ENCODE results near the gene PMS1. TPM values are rescaled to one million over a fixed set of nuclear protein-coding genes. Genes with fewer than 3 reads are reported as not detected.

Gene PMS1
- polyA plus RNA-seq, 1 of the 3 experiments (the other 2 are of a cell fraction): 7.7 TPM

- DNase-seq: no peak
- Histone ChIP-seq H3K4me1 (ENCODE audit: control insufficient read depth in 1 of 2, insufficient read depth in 2 of 2, low read depth in 1 of 2, low read length in 1 of 2) (peaks cover 0 to 11% of the 10 kb centered on the region in 2 experiments; a peak in 2 of 4 replicates), H3K79me2 (ENCODE audit: insufficient read depth) (no peaks in the 10 kb centered on the region), H3K27ac (ENCODE audit: low read depth in 2 of 2, low read length in 1 of 2) (peak overlapping the region; percentile 33 to 43; a peak in 3 of 4 replicates), H3F3A (replicated peaks; ENCODE audit: insufficient read depth) (no peaks in the 10 kb centered on the region), H3K4me2 (no peak overlapping the region), H3K36me3 (replicated peaks in 1 of 2; ENCODE audit: control insufficient read depth in 1 of 2, insufficient read depth in 2 of 2, low read length in 1 of 2) (peaks cover 2 to 9% of the 10 kb centered on the region in 2 experiments), H3K9ac (no peak overlapping the region), H4K20me1 (ENCODE audit: insufficient read depth) (no peaks in the 10 kb centered on the region), H3K9me2 (no peaks in the 10 kb centered on the region), H3K4me3 (ENCODE audit: low read depth in 2 of 2, low read length in 1 of 2) (no peak overlapping the region), H3K9me3 (no peaks in the 10 kb centered on the region), H2AFZ (ENCODE audit: low read depth) (no peak overlapping the region; the same call in 1 of the 2 replicates), H3K27me3 (ENCODE audit: insufficient read depth) (no peaks in the 10 kb centered on the region)
- CTCF ChIA-PET: interaction anchor here (1.0 kb wide), 1 partner anchor 344 kb away, joined by 3 read pairs; no protein-coding TSS in a partner anchor
- POLR2A ChIA-PET: interaction anchor here (0.5 kb wide), 1 partner anchor 21 kb away, joined by 3 read pairs; no protein-coding TSS in a partner anchor
- no peak for TF ChIP-seq CHD2 (IDR thresholded peaks at IDR 0.05; ENCODE audit: low read length, partially characterized antibody)
- 68% methylated on average over 4 of the region's 4 CpGs for WGBS (ENCODE audit: low lambda C conversion rate)
Observed at GRCh38 chr2:189835855-189836558, 51.8 kb downstream of the PMS1 start.

- DNase-seq: no peak
- Histone ChIP-seq H3K9me3 (no peaks in the 10 kb centered on the region), H3K4me2 (no peak overlapping the region), H3K4me3 (ENCODE audit: low read depth in 2 of 2, low read length in 1 of 2) (no peak overlapping the region), H3K27ac (ENCODE audit: low read depth in 2 of 2, low read length in 1 of 2) (peak overlapping the region; percentile 33 to 43; a peak in 2 of 4 replicates), H3K9ac (no peak overlapping the region), H3K79me2 (ENCODE audit: insufficient read depth) (no peaks in the 10 kb centered on the region), H3F3A (replicated peaks; ENCODE audit: insufficient read depth) (no peaks in the 10 kb centered on the region), H3K36me3 (replicated peaks in 1 of 2; ENCODE audit: control insufficient read depth in 1 of 2, insufficient read depth in 2 of 2, low read length in 1 of 2) (peaks cover 2 to 9% of the 10 kb centered on the region in 2 experiments), H3K9me2 (no peaks in the 10 kb centered on the region), H3K27me3 (ENCODE audit: insufficient read depth) (no peaks in the 10 kb centered on the region), H4K20me1 (ENCODE audit: insufficient read depth) (no peaks in the 10 kb centered on the region), H3K4me1 (ENCODE audit: control insufficient read depth in 1 of 2, insufficient read depth in 2 of 2, low read depth in 1 of 2, low read length in 1 of 2) (peaks cover 0 to 11% of the 10 kb centered on the region in 2 experiments; a peak in 2 of 4 replicates), H2AFZ (ENCODE audit: low read depth) (peak overlapping the region; percentile 40; the same call in 1 of the 2 replicates)
- ChIA-PET CTCF (interaction anchor here (1.0 kb wide), 1 partner anchor 343 kb away, joined by 3 read pairs; no protein-coding TSS in a partner anchor), POLR2A (interaction anchor here (0.5 kb wide), 1 partner anchor 21 kb away, joined by 3 read pairs; no protein-coding TSS in a partner anchor)
- TF ChIP-seq EP300 (IDR thresholded peaks at IDR 0.05; ENCODE audit: borderline replicate concordance in 1 of 2, low read depth in 1 of 2, low read length in 1 of 2) (no peak), JUND (IDR thresholded peaks at IDR 0.05) (no peak), SIN3A (IDR thresholded peaks at IDR 0.05; ENCODE audit: borderline replicate concordance, low read depth, low read length) (no peak), REST (IDR thresholded peaks at IDR 0.05; ENCODE audit: low read depth, low read length) (no peak), ELF1 (IDR thresholded peaks at IDR 0.05) (no peak), MAX (IDR thresholded peaks at IDR 0.05; ENCODE audit: low read depth) (no peak), CHD2 (IDR thresholded peaks at IDR 0.05; ENCODE audit: low read length, partially characterized antibody) (no peak)
- TF ChIP-seq, protein P1, sequence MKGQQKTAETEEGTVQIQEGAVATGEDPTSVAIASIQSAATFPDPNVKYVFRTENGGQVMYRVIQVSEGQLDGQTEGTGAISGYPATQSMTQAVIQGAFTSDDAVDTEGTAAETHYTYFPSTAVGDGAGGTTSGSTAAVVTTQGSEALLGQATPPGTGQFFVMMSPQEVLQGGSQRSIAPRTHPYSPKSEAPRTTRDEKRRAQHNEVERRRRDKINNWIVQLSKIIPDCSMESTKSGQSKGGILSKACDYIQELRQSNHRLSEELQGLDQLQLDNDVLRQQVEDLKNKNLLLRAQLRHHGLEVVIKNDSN (IDR thresholded peaks at IDR 0.05; ENCODE audit: borderline replicate concordance, low read depth): no peak
- TF ChIP-seq, protein P2, sequence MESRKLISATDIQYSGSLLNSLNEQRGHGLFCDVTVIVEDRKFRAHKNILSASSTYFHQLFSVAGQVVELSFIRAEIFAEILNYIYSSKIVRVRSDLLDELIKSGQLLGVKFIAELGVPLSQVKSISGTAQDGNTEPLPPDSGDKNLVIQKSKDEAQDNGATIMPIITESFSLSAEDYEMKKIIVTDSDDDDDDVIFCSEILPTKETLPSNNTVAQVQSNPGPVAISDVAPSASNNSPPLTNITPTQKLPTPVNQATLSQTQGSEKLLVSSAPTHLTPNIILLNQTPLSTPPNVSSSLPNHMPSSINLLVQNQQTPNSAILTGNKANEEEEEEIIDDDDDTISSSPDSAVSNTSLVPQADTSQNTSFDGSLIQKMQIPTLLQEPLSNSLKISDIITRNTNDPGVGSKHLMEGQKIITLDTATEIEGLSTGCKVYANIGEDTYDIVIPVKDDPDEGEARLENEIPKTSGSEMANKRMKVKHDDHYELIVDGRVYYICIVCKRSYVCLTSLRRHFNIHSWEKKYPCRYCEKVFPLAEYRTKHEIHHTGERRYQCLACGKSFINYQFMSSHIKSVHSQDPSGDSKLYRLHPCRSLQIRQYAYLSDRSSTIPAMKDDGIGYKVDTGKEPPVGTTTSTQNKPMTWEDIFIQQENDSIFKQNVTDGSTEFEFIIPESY (IDR thresholded peaks at IDR 0.05; ENCODE audit: borderline replicate concordance, low read depth): no peak
- WGBS (ENCODE audit: low lambda C conversion rate): 74% methylated on average over 4 of the region's 4 CpGs
Observed at GRCh38 chr2:189836644-189837043, 52.4 kb downstream of the PMS1 start.
